ENCODE measurements around the gene EHBP1L1. TPM values are rescaled to one million over a fixed set of nuclear protein-coding genes. Genes with fewer than 3 reads are reported as not detected.

The EHBP1L1 gene
- total and polyA plus RNA-seq, 2 of the 13 experiments (the other 11 are each of a cell fraction or from before 2014, with no cell fraction given): 8.3 to 10.6 TPM

- TF ChIP-seq ZNF280B (CRISPR knock-in tag; IDR thresholded peaks at IDR 0.05; ENCODE audit: borderline replicate concordance): no peak
- TF ChIP-seq SRSF1 (optimal IDR thresholded peaks at IDR 0.05; ENCODE audit: low read depth, low read length): no peak
- TF ChIP-seq ZSCAN31 (CRISPR knock-in tag; IDR thresholded peaks at IDR 0.05; ENCODE audit: low read depth): no peak
- TF ChIP-seq NKX3-1 (CRISPR knock-in tag; IDR thresholded peaks at IDR 0.05): no peak
- no peak for TF ChIP-seq MYPOP (CRISPR knock-in tag; IDR thresholded peaks at IDR 0.05)
- TF ChIP-seq BATF2 (CRISPR knock-in tag; IDR thresholded peaks at IDR 0.05): no peak
- peak; percentile 52; the same call in 1 of the 2 replicates for TF ChIP-seq BCL6 (CRISPR knock-in tag; IDR thresholded peaks at IDR 0.05)
- no peak for TF ChIP-seq PLSCR1 (CRISPR knock-in tag; IDR thresholded peaks at IDR 0.05; ENCODE audit: borderline replicate concordance)
- TF ChIP-seq KLF12 (CRISPR knock-in tag; IDR thresholded peaks at IDR 0.05; ENCODE audit: borderline replicate concordance): 0 out of 2 replicates have a peak, but pooled peaks have one; percentile 44
- no peak for TF ChIP-seq ZKSCAN1 (IDR thresholded peaks at IDR 0.05; ENCODE audit: low read length)
- TF ChIP-seq RBFOX2 (IDR thresholded peaks at IDR 0.05; ENCODE audit: low read depth, low read length): peak; percentile 82
- TF ChIP-seq TBX2 (CRISPR knock-in tag; IDR thresholded peaks at IDR 0.05; ENCODE audit: borderline replicate concordance): peak; percentile 34; the same call in 1 of the 2 replicates
- no peak for TF ChIP-seq ZNF644 (CRISPR knock-in tag; IDR thresholded peaks at IDR 0.05; ENCODE audit: low read depth)
- no peak for TF ChIP-seq CHD2 (IDR thresholded peaks at IDR 0.05; ENCODE audit: low read depth, low read length)
- TF ChIP-seq ZNF142 (CRISPR knock-in tag; IDR thresholded peaks at IDR 0.05): no peak
- no peak for TF ChIP-seq ZFYVE20 (CRISPR knock-in tag; IDR thresholded peaks at IDR 0.05; ENCODE audit: borderline replicate concordance, low read depth)
- TF ChIP-seq HOMEZ (CRISPR knock-in tag; IDR thresholded peaks at IDR 0.05; ENCODE audit: low read depth): no peak
These were observed 29.5 kb upstream of the EHBP1L1 start (continued) for GRCh38 chr11:65546217-65546958.

All from HepG2 (cell line).